IgD-negative memory B cell (primary cell): Measurements from ENCODE around the gene CD6. TPM values are rescaled to one million over a fixed set of nuclear protein-coding genes. Genes with fewer than 3 reads are reported as not detected.
A peak's percentile ranks its signal among the peaks of the same experiment; 100 is the strongest.

ENCODE experiments used
- H3K27ac Mint-ChIP-seq, 3 donors: one replicate each; pipeline ENCODE4 v1.8.0; 2020 to 2022; ENCODE audit warnings: mild to moderate bottlenecking in 3 of 3, mixed read lengths in 3 of 3, moderate library complexity in 1 of 3
- H3K27me3 Mint-ChIP-seq: one replicate; pipeline ENCODE4 v1.8.0; 2021; ENCODE audit warnings: mixed read lengths
- H3K36me3 Mint-ChIP-seq: one replicate; pipeline ENCODE4 v1.8.0; 2020; ENCODE audit warnings: mild to moderate bottlenecking, mixed read lengths
- H3K4me1 Mint-ChIP-seq, 3 donors: one replicate each; pipeline ENCODE4 v1.8.0; 2020 to 2022; ENCODE audit warnings: mixed read lengths in 3 of 3, mild to moderate bottlenecking in 1 of 3
- H3K4me3 Mint-ChIP-seq, 4 donors: one replicate each; pipeline ENCODE4 v1.8.0; 2020 to 2022; ENCODE audit warnings: mild to moderate bottlenecking in 4 of 4, mixed read lengths in 4 of 4, moderate library complexity in 3 of 4
- H3K9me3 Mint-ChIP-seq, 3 donors: one replicate each; pipeline ENCODE4 v1.8.0; 2020 to 2021; ENCODE audit warnings: mixed read lengths in 3 of 3, mild to moderate bottlenecking in 1 of 3
- polyA plus RNA-seq: library from polyadenylated mRNA; unstranded; fragments of 300-500 nt; fragmentation: Illumina TruSeq; gene quantifications from one replicate; pipeline ENCODE4 v1.2.3, GENCODE V29; 2021

The CD6 gene
- polyA plus RNA-seq, 1 donor from 2014 or later: 8.6 TPM

GRCh38 chr11:61024938-61025820 lies 53.7 kb downstream of the CD6 start:
- peak overlapping the region in 2 of 4 donors; percentile 35 to 53 for H3K4me3 Mint-ChIP-seq
- no peaks in the 10 kb centered on the region for H3K36me3 Mint-ChIP-seq
- no peaks in the 10 kb centered on the region for H3K9me3 Mint-ChIP-seq
- H3K27ac Mint-ChIP-seq: peak overlapping the region in 2 of 3 donors; percentile 36 to 81
- peaks cover 5% of the 10 kb centered on the region for H3K27me3 Mint-ChIP-seq
- peaks cover 36 to 62% (median 51%) of the 10 kb centered on the region in 3 donors for H3K4me1 Mint-ChIP-seq

- Mint-ChIP-seq H3K27me3 (peaks cover 5% of the 10 kb centered on the region), H3K4me1 (peaks cover 36 to 58% (median 51%) of the 10 kb centered on the region in 3 donors), H3K9me3 (no peaks in the 10 kb centered on the region), H3K27ac (peak overlapping the region in 2 of 3 donors; percentile 36 to 81), H3K4me3 (peak overlapping the region in 1 of 4 donors; percentile 53), H3K36me3 (no peaks in the 10 kb centered on the region)
These were observed 54.3 kb downstream of the CD6 start for GRCh38 chr11:61025821-61026120.

- H3K4me3 Mint-ChIP-seq: peak overlapping the region in 2 of 4 donors; percentile 1 to 79
- H3K36me3 Mint-ChIP-seq: no peaks in the 10 kb centered on the region
- no peaks in the 10 kb centered on the region for H3K9me3 Mint-ChIP-seq
- peaks cover 5% of the 10 kb centered on the region for H3K27me3 Mint-ChIP-seq
- H3K4me1 Mint-ChIP-seq: peaks cover 33 to 52% (median 48%) of the 10 kb centered on the region in 3 donors
- H3K27ac Mint-ChIP-seq: peak overlapping the region; percentile 23 to 90 (median 57)
These were observed 54.9 kb downstream of the CD6 start for GRCh38 chr11:61026121-61027031.

- Mint-ChIP-seq H3K27ac (peak overlapping the region; percentile 50 to 87 (median 55)), H3K9me3 (no peaks in the 10 kb centered on the region), H3K4me1 (peaks cover 29 to 47% (median 42%) of the 10 kb centered on the region in 3 donors), H3K36me3 (no peaks in the 10 kb centered on the region), H3K27me3 (peaks cover 5% of the 10 kb centered on the region), H3K4me3 (peak overlapping the region in 3 of 4 donors; percentile 30 to 90 (median 88))
These were observed 55.8 kb downstream of the CD6 start for GRCh38 chr11:61027141-61027840.

GRCh38 chr11:61028135-61028729 lies 56.8 kb downstream of the CD6 start:
- no peaks in the 10 kb centered on the region for H3K9me3 Mint-ChIP-seq
- H3K4me3 Mint-ChIP-seq: peak overlapping the region in 1 of 4 donors; percentile 90
- H3K4me1 Mint-ChIP-seq: peaks cover 25 to 37% (median 35%) of the 10 kb centered on the region in 3 donors
- H3K27ac Mint-ChIP-seq: peak overlapping the region; percentile 50 to 64 (median 55)
- H3K36me3 Mint-ChIP-seq: peaks cover 2% of the 10 kb centered on the region
- H3K27me3 Mint-ChIP-seq: peaks cover 5% of the 10 kb centered on the region

- no peak overlapping the region for H3K27ac Mint-ChIP-seq
These were observed 61.3 kb downstream of the CD6 start for GRCh38 chr11:61032824-61033223.

GRCh38 chr11:61033417-61033816 lies 61.9 kb downstream of the CD6 start:
- Mint-ChIP-seq H3K4me3 (no peak overlapping the region), H3K9me3 (no peaks in the 10 kb centered on the region), H3K4me1 (peaks cover 4 to 14% (median 5%) of the 10 kb centered on the region in 3 donors), H3K36me3 (peaks cover 2% of the 10 kb centered on the region), H3K27ac (no peak overlapping the region), H3K27me3 (no peaks in the 10 kb centered on the region)

More at GRCh38 chr11:61032824-61033223, 61.3 kb downstream of the CD6 start:
- H3K4me1 Mint-ChIP-seq: peaks cover 10 to 20% (median 11%) of the 10 kb centered on the region in 3 donors
- H3K9me3 Mint-ChIP-seq: no peaks in the 10 kb centered on the region
- H3K36me3 Mint-ChIP-seq: peaks cover 2% of the 10 kb centered on the region
- no peak overlapping the region for H3K4me3 Mint-ChIP-seq
- H3K27me3 Mint-ChIP-seq: peaks cover 1% of the 10 kb centered on the region

GRCh38 chr11:61034111-61034510 lies 62.6 kb downstream of the CD6 start:
- Mint-ChIP-seq H3K36me3 (peaks cover 2% of the 10 kb centered on the region), H3K4me1 (peaks cover 0 to 8% (median under 1%) of the 10 kb centered on the region in 3 donors), H3K9me3 (no peaks in the 10 kb centered on the region), H3K27ac (peak overlapping the region in 1 of 3 donors; percentile 82), H3K4me3 (no peak overlapping the region), H3K27me3 (no peaks in the 10 kb centered on the region)

GRCh38 chr11:61034704-61035525 lies 63.4 kb downstream of the CD6 start:
- peak overlapping the region in 1 of 3 donors; percentile 82 for H3K27ac Mint-ChIP-seq
- no peaks in the 10 kb centered on the region for H3K27me3 Mint-ChIP-seq
- no peak overlapping the region for H3K4me3 Mint-ChIP-seq
- peaks cover 2 to 8% (median 2%) of the 10 kb centered on the region in 3 donors for H3K4me1 Mint-ChIP-seq
- peaks cover 2% of the 10 kb centered on the region for H3K36me3 Mint-ChIP-seq
- H3K9me3 Mint-ChIP-seq: no peaks in the 10 kb centered on the region

- Mint-ChIP-seq H3K27me3 (no peaks in the 10 kb centered on the region), H3K27ac (no peak overlapping the region), H3K4me3 (no peak overlapping the region), H3K9me3 (no peaks in the 10 kb centered on the region), H3K36me3 (peaks cover 2% of the 10 kb centered on the region), H3K4me1 (peaks cover 2 to 8% (median 4%) of the 10 kb centered on the region in 3 donors)
These were observed 64.0 kb downstream of the CD6 start for GRCh38 chr11:61035526-61035835.

- H3K9me3 Mint-ChIP-seq: no peaks in the 10 kb centered on the region
- peak overlapping the region in 1 of 3 donors; percentile 63 for H3K27ac Mint-ChIP-seq
- H3K36me3 Mint-ChIP-seq: peaks cover 1% of the 10 kb centered on the region
- no peaks in the 10 kb centered on the region for H3K27me3 Mint-ChIP-seq
- H3K4me1 Mint-ChIP-seq: peaks cover 12 to 15% (median 15%) of the 10 kb centered on the region in 3 donors
- H3K4me3 Mint-ChIP-seq: no peak overlapping the region
These were observed 66.1 kb downstream of the CD6 start for GRCh38 chr11:61037441-61038093.

- no peaks in the 10 kb centered on the region for H3K36me3 Mint-ChIP-seq
- peaks cover 0 to 2% (median 0%) of the 10 kb centered on the region in 3 donors for H3K9me3 Mint-ChIP-seq
- peak overlapping the region in 1 of 4 donors; percentile 9 for H3K4me3 Mint-ChIP-seq
- H3K27ac Mint-ChIP-seq: peak overlapping the region in 1 of 3 donors; percentile 47
- H3K27me3 Mint-ChIP-seq: no peaks in the 10 kb centered on the region
- H3K4me1 Mint-ChIP-seq: peaks cover 10 to 23% (median 15%) of the 10 kb centered on the region in 3 donors
These were observed 68.4 kb downstream of the CD6 start for GRCh38 chr11:61039916-61040315.
